ENCODE measurements around the gene CMBL. TPM values are rescaled to one million over a fixed set of nuclear protein-coding genes. Genes with fewer than 3 reads are reported as not detected.

Gene CMBL
- total and polyA plus RNA-seq, 8 donors: 6.2 to 20.3 (median 11.6) TPM

- Histone ChIP-seq H3K27me3 (no peaks in the 10 kb centered on the region), H3K36me3 (no peaks in the 10 kb centered on the region), H3K9me3 (no peaks in the 10 kb centered on the region), H3K4me3 (no peak overlapping the region), H3K27ac (no peak overlapping the region), H3K4me1 (peaks cover 5 to 32% (median 19%) of the 10 kb centered on the region in 3 donors)
- no peak for FAIRE-seq
- intact Hi-C loops (cut with DNase I): no loop called here
- no peak for TF ChIP-seq CTCF (IDR thresholded peaks at IDR 0.05)
- 81% methylated on average over 2 of the region's 2 CpGs for WGBS, 2 donors
- DNase-seq: no peak
- no peak for ATAC-seq
Measured at GRCh38 chr5:10329446-10329819, 21.7 kb upstream of the CMBL start.

- H3K4me1 ChIP-seq: peaks cover 5 to 34% (median 19%) of the 10 kb centered on the region in 3 donors
- H3K27ac ChIP-seq: no peak overlapping the region
- peak in 1 of 6 donors; percentile 14 for DNase-seq
- FAIRE-seq: no peak
- H3K27me3 ChIP-seq: no peaks in the 10 kb centered on the region
- H3K9me3 ChIP-seq: no peaks in the 10 kb centered on the region
- intact Hi-C loops (cut with DNase I): no loop called here
- no peak overlapping the region for H3K4me3 ChIP-seq
- no peak for TF ChIP-seq CTCF (IDR thresholded peaks at IDR 0.05)
- 94 to 97% methylated on average over 5 of the region's 5 CpGs for WGBS, 2 donors
- no peaks in the 10 kb centered on the region for H3K36me3 ChIP-seq
- no peak for ATAC-seq
Measured at GRCh38 chr5:10328323-10328722, 20.6 kb upstream of the CMBL start.

GRCh38 chr5:10324518-10325370, 17.0 kb upstream of the CMBL start:
- Histone ChIP-seq H3K9me3 (no peaks in the 10 kb centered on the region), H3K27ac (no peak overlapping the region), H3K36me3 (no peaks in the 10 kb centered on the region), H3K4me1 (peaks cover 0 to 8% (median 0%) of the 10 kb centered on the region in 3 donors), H3K27me3 (no peaks in the 10 kb centered on the region), H3K4me3 (no peak overlapping the region)
- DNase-seq (no peak), FAIRE-seq (no peak), ATAC-seq (peak in 3 of 4 donors; percentile 28 to 56 (median 34))
- WGBS, 2 donors: 71% methylated on average over 6 of the region's 6 CpGs
- TF ChIP-seq CTCF (IDR thresholded peaks at IDR 0.05): no peak
- intact Hi-C loops (cut with DNase I): no loop called here

GRCh38 chr5:10323588-10324488, 16.1 kb upstream of the CMBL start:
- DNase-seq: no peak
- ATAC-seq: peak; percentile 80 to 89 (median 85)

More at GRCh38 chr5:10323588-10324488, 16.1 kb upstream of the CMBL start:
- FAIRE-seq: no peak
- no peak for TF ChIP-seq CTCF (IDR thresholded peaks at IDR 0.05)
- H3K27me3 ChIP-seq: no peaks in the 10 kb centered on the region
- no peaks in the 10 kb centered on the region for H3K36me3 ChIP-seq
- H3K27ac ChIP-seq: no peak overlapping the region
- WGBS, 2 donors: 47% methylated on average over 6 of the region's 6 CpGs
- intact Hi-C loops (cut with DNase I): no loop called here
- peaks cover 0 to 8% (median 0%) of the 10 kb centered on the region in 3 donors for H3K4me1 ChIP-seq
- no peaks in the 10 kb centered on the region for H3K9me3 ChIP-seq
- H3K4me3 ChIP-seq: no peak overlapping the region

Data from pancreas (tissue), 10 donors.